GM19023 (cell line): ENCODE results near the gene ADD3.

Experiments
- ATAC-seq: cut with Tn5 transposase; IDR thresholded peaks from one replicate; pipeline ENCODE4 v1.9.1; 2021; ENCODE audit warnings: mild to moderate bottlenecking, moderate library complexity; ENCODE audit not compliant: unreplicated experiment

The ADD3 gene

GRCh38 chr10:109998513-109998912, 9.3 kb upstream of the ADD3 start:
- no peak for ATAC-seq

GRCh38 chr10:110002801-110003523, 4.8 kb upstream of the ADD3 start:
- no peak for ATAC-seq

GRCh38 chr10:110003524-110003885, 4.3 kb upstream of the ADD3 start:
- ATAC-seq: no peak

- no peak for ATAC-seq
Measured at GRCh38 chr10:110005719-110006118, 2.1 kb upstream of the ADD3 start.

GRCh38 chr10:110006358-110007160, 1.2 kb upstream of the ADD3 start:
- ATAC-seq: no peak

GRCh38 chr10:110007161-110007700, 553 bp upstream of the ADD3 start:
- ATAC-seq: peak; percentile 53

- no peak for ATAC-seq
Measured at GRCh38 chr10:110008518-110009339, 945 bp downstream of the ADD3 start.

- ATAC-seq: no peak
Measured at GRCh38 chr10:110009736-110010475, 2.1 kb downstream of the ADD3 start.

- no peak for ATAC-seq
Measured at GRCh38 chr10:110010486-110011378, 2.9 kb downstream of the ADD3 start.

- no peak for ATAC-seq
Measured at GRCh38 chr10:110011681-110012080, 3.9 kb downstream of the ADD3 start.

- no peak for ATAC-seq
Measured at GRCh38 chr10:110013630-110014293, 6.0 kb downstream of the ADD3 start.

- no peak for ATAC-seq
Measured at GRCh38 chr10:110016039-110016438, 8.3 kb downstream of the ADD3 start.

GRCh38 chr10:110017052-110017451, 9.3 kb downstream of the ADD3 start:
- ATAC-seq: no peak

GRCh38 chr10:110017907-110018306, 10.1 kb downstream of the ADD3 start:
- no peak for ATAC-seq

- ATAC-seq: no peak
Measured at GRCh38 chr10:110020265-110020664, 12.5 kb downstream of the ADD3 start.

GRCh38 chr10:110022716-110023504, 15.1 kb downstream of the ADD3 start:
- no peak for ATAC-seq

- ATAC-seq: no peak
Measured at GRCh38 chr10:110023785-110024465, 16.1 kb downstream of the ADD3 start.

GRCh38 chr10:110029450-110029849, 21.7 kb downstream of the ADD3 start:
- no peak for ATAC-seq
